AG04449 (cell line): Measurements from ENCODE around the gene FZD7.
A peak's percentile ranks its signal among the peaks of the same experiment; 100 is the strongest.

Experiments used
- CTCF ChIA-PET: fragments of 350-600 bp; formaldehyde crosslinking; extraction: SDS; loops from one replicate; lab custom pipeline; 2021; ENCODE audit warnings: antibody characterized with exemption; lab: Yijun Ruan, JAX
- POLR2A ChIA-PET: fragments of 400-600, 350-600 bp; formaldehyde crosslinking; extraction: SDS; loops from one replicate; lab custom pipeline; 2020; ENCODE audit warnings: antibody characterized with exemption, inconsistent platforms; lab: Yijun Ruan, JAX
- DNase-seq: peaks from one replicate; pipeline ENCODE4 v3.0.0-alpha.2; 2010; ENCODE audit warnings: low read depth, low spot score
- H3K4me3 ChIP-seq: 2 replicates; pipeline ENCODE4 v1.5.1; 2011; ENCODE audit warnings: low read depth, mild to moderate bottlenecking, control low read depth, low read length
- TF ChIP-seq, protein P1 (sequence below): IDR thresholded peaks from one replicate; pipeline ENCODE4 v1.5.1; 2011; ENCODE audit warnings: mild to moderate bottlenecking, moderate library complexity, low read length, control low read depth, inconsistent platforms; ENCODE audit not compliant: insufficient read depth; ENCODE audit errors: missing control alignments

FZD7 gene

DNA sequence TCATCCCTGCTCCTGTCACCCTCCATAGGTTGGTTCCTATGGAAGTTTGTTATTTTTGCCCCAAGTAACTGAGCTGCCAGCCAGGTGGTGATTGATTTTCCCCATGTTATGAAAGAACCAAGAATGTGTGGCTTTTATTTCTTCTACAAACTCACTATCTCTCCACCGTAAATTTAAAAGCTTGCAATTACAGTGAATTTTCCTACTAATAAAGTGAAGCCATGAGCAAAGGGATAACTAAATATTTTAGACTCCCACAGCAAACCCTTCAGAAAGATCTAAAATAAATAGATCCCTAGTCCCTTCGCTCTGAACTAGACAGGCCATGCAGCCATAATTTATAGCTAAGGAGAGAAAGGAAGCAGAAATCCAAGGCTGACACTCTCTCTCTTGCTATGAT is 33.2 kb downstream of the FZD7 start:
- DNase-seq: no peak
- H3K4me3 ChIP-seq: no peak overlapping the region
- TF ChIP-seq, protein P1, sequence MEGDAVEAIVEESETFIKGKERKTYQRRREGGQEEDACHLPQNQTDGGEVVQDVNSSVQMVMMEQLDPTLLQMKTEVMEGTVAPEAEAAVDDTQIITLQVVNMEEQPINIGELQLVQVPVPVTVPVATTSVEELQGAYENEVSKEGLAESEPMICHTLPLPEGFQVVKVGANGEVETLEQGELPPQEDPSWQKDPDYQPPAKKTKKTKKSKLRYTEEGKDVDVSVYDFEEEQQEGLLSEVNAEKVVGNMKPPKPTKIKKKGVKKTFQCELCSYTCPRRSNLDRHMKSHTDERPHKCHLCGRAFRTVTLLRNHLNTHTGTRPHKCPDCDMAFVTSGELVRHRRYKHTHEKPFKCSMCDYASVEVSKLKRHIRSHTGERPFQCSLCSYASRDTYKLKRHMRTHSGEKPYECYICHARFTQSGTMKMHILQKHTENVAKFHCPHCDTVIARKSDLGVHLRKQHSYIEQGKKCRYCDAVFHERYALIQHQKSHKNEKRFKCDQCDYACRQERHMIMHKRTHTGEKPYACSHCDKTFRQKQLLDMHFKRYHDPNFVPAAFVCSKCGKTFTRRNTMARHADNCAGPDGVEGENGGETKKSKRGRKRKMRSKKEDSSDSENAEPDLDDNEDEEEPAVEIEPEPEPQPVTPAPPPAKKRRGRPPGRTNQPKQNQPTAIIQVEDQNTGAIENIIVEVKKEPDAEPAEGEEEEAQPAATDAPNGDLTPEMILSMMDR: no peak
- CTCF ChIA-PET: interaction anchor here (0.6 to 3.2 kb wide), 3 partner anchors 9 to 321 kb away, joined by 3 to 13 read pairs (median 6); no protein-coding TSS in a partner anchor
- POLR2A ChIA-PET: no interaction called here

DNA sequence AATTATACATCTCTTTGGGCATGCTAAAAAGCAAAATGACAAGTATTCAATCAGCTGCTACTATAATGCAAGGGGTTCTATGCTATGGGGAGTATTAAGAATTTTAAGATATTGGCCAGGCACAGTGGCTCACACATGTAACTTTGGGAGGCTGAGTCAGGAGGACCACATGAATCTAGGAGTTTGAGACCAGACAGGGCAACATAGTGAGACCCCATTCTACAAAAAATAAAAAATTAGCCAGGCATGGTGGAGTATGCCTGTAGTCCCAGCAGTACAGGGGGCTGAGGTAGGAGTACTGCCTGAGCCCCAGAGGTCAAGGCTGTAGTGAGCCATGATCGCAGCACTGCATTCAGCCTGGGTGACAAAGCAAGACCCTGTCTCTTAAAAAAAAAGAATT is 33.9 kb downstream of the FZD7 start:
- ChIA-PET POLR2A (no interaction called here), CTCF (interaction anchor here (1.7 to 3.2 kb wide), 2 partner anchors 9 to 10 kb away, joined by 6 to 13 read pairs; no protein-coding TSS in a partner anchor)
- TF ChIP-seq, protein P1: no peak
- no peak for DNase-seq
- no peak overlapping the region for H3K4me3 ChIP-seq

DNA sequence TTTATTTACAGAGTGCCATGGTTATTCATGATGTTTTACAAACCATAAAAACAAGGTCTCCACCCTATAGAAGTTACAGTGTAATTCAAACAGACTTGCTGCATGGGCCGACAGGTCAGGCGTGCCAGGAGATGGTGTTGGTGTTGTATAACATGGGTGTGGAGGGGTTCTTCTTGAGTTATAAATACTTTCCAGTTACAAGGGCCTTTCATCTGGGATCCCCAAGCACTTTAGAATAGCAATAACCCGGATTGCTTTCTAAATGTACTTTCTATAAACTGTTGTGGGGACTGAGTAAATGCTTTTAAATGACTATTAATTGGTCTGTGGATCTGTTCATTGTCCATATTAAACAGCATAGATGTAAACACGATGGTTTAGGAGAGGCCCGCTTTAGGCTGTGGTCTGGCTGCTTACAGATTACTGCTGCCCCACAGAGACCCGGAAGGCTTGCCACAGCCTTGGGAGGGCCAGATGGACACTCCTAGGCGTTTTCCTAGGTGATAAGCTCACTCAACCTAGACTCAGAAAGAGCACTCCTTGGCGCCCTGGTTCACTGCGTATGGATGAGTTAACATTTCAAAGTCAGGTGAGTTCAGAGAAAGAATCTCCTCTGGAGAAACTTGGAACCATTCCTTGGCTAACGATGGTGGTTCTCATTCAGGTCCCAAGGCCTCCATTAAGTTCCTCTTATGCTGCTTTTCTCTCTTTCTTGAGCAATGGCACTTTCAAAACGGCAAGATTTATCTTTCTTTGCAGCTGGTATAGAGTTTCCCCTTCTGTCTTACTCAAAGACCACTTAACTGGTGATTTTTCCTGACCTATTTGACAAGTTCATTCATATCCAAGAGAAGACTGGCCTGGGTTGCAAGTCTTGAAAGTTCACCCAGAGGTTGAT is 35.8 kb downstream of the FZD7 start:
- TF ChIP-seq, protein P1: no peak
- POLR2A ChIA-PET: no interaction called here
- CTCF ChIA-PET: interaction anchor here (1.2 kb wide), 1 partner anchor 34 kb away, joined by 3 read pairs; no protein-coding TSS in a partner anchor
- no peak for DNase-seq
- no peak overlapping the region for H3K4me3 ChIP-seq

DNA sequence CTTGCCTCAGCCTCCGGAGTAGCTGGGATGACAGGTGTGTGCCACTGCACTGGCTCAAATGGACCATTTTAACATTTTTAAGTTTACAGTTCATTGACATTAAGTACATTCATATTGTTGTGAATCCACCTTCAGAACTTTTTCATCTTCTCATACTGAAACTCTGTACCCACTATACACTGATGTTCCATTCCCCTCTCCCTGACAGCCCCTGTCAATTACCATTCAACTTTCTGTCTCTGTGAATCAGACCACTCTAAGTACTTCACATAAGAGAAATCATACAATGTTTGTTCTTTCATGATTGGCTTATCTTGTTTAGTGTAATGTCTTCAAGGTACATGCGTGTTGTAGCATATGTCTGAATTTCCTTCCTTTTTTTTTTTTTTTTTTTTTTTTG is 37.5 kb downstream of the FZD7 start:
- TF ChIP-seq, protein P1: no peak

DNA sequence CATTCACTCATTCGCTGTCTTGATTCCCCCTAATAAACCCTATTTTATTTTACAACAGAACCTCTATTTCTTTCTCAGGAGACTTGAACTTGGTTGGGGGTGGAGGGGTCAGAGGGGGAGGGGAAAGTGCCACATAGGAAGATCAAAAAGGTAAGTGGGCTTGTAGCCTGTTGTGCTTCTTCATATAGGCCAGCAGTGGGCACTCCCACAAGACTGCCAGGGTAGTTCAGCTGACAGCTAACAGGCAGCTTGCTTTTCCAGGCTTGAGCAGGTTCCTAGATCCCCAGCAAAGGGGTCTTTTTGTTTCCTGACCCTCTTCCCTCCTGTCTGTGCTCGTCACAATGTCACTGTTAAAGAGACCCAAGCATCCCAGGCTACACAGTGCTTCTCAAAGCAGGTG is 38.6 kb downstream of the FZD7 start:
- CTCF ChIA-PET: interaction anchor here (0.6 to 2.7 kb wide), 5 partner anchors 8 to 159 kb away, joined by 4 to 7 read pairs (median 7); no protein-coding TSS in a partner anchor
- TF ChIP-seq, protein P1: peak; percentile 31

More for the DNA sequence above, 37.5 kb downstream of the FZD7 start:
- H3K4me3 ChIP-seq: no peak overlapping the region
- DNase-seq: no peak
- POLR2A ChIA-PET: no interaction called here
- CTCF ChIA-PET: no interaction called here

More for the DNA sequence above, 38.6 kb downstream of the FZD7 start:
- no peak overlapping the region for H3K4me3 ChIP-seq
- POLR2A ChIA-PET: no interaction called here
- DNase-seq: no peak
